A673 (cell line): ENCODE measurements around the gene CXCL3.

Experiments
- EZH2 ChIP-seq: fragments of 200-600 bp; sonication (generic); IDR thresholded peaks from 2 replicates; pipeline ENCODE4 v1.6.1; 2017; ENCODE audit warnings: borderline replicate concordance, low read depth, mild to moderate bottlenecking, mixed read lengths, antibody characterized with exemption, low read length; ENCODE audit not compliant: poor library complexity, severe bottlenecking
- TF ChIP-seq, protein P1 (sequence below): fragments of 300-800, 200-600 bp; sonication (generic); conservative IDR thresholded peaks from 2 replicates; pipeline ENCODE4 v1.5.1; 2017; ENCODE audit warnings: low read depth, mild to moderate bottlenecking, antibody characterized with exemption, low read length, moderate library complexity, mixed read lengths

DNA sequence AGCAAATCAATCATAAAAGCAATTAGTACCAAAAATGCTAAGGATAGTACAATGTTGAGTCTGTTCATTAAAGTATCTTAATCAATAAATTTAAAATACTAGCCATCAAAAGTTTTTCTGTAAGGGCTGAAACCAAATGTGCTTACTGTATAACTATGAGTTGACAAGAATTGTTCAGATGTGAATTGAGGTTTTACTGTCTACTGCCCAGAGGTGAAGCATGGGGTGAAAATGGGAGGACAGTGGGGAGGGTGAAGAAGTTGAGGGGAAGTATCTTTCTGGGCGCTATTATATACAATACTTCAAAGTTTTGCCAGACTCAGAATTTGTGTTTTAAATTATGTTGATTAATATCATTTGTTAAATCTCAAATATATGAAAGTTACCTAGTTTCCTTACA lies 46.4 kb downstream of the CXCL3 start:
- TF ChIP-seq, protein P1, sequence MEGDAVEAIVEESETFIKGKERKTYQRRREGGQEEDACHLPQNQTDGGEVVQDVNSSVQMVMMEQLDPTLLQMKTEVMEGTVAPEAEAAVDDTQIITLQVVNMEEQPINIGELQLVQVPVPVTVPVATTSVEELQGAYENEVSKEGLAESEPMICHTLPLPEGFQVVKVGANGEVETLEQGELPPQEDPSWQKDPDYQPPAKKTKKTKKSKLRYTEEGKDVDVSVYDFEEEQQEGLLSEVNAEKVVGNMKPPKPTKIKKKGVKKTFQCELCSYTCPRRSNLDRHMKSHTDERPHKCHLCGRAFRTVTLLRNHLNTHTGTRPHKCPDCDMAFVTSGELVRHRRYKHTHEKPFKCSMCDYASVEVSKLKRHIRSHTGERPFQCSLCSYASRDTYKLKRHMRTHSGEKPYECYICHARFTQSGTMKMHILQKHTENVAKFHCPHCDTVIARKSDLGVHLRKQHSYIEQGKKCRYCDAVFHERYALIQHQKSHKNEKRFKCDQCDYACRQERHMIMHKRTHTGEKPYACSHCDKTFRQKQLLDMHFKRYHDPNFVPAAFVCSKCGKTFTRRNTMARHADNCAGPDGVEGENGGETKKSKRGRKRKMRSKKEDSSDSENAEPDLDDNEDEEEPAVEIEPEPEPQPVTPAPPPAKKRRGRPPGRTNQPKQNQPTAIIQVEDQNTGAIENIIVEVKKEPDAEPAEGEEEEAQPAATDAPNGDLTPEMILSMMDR, result no peak
- no peak for TF ChIP-seq EZH2
